ENCODE measurements around the gene HOXA13.

Gene HOXA13

GRCh38 chr7:27159266-27160144 is 40.4 kb downstream of the HOXA13 start:
- no peak for TF ChIP-seq EZH2phosphoT487 (IDR thresholded peaks at IDR 0.05; ENCODE audit: low read depth)
- no peak for TF ChIP-seq CTCF (IDR thresholded peaks at IDR 0.05; ENCODE audit: low read depth, low read length)
- Histone ChIP-seq H3K9me3 (ENCODE audit: insufficient read depth, low read length) (no peaks in the 10 kb centered on the region), H3K36me3 (replicated peaks; ENCODE audit: low read depth, low read length) (no peaks in the 10 kb centered on the region), H3K9ac (ENCODE audit: low read length) (peak overlapping the region; percentile 82; the same call in 1 of the 2 replicates), H2AFZ (ENCODE audit: low read depth, low read length) (no peak overlapping the region), H3K79me2 (ENCODE audit: low read length) (no peaks in the 10 kb centered on the region), H3K4me1 (ENCODE audit: low read length) (0 out of 2 replicates have a peak, but pooled peaks cover 5% of the 10 kb centered on the region), H3K27me3 (ENCODE audit: low read depth, low read length) (no peaks in the 10 kb centered on the region), H3K4me2 (ENCODE audit: low read length) (peak overlapping the region; percentile 96), H3K4me3 (ENCODE audit: low read length) (peak overlapping the region; percentile 99), H3K27ac (ENCODE audit: low read length) (no peak overlapping the region), H4K20me1 (ENCODE audit: insufficient read depth, low read length) (no peaks in the 10 kb centered on the region)

GRCh38 chr7:27158436-27159265 is 41.2 kb downstream of the HOXA13 start:
- Histone ChIP-seq H3K27ac (ENCODE audit: low read length) (no peak overlapping the region), H2AFZ (ENCODE audit: low read depth, low read length) (no peak overlapping the region), H3K4me1 (ENCODE audit: low read length) (0 out of 2 replicates have a peak, but pooled peaks cover 5% of the 10 kb centered on the region), H4K20me1 (ENCODE audit: insufficient read depth, low read length) (no peaks in the 10 kb centered on the region), H3K4me3 (ENCODE audit: low read length) (no peak overlapping the region), H3K9me3 (ENCODE audit: insufficient read depth, low read length) (no peaks in the 10 kb centered on the region), H3K79me2 (ENCODE audit: low read length) (no peaks in the 10 kb centered on the region), H3K9ac (ENCODE audit: low read length) (no peak overlapping the region), H3K36me3 (replicated peaks; ENCODE audit: low read depth, low read length) (no peaks in the 10 kb centered on the region), H3K27me3 (ENCODE audit: low read depth, low read length) (no peaks in the 10 kb centered on the region), H3K4me2 (ENCODE audit: low read length) (no peak overlapping the region)
- TF ChIP-seq EZH2phosphoT487 (IDR thresholded peaks at IDR 0.05; ENCODE audit: low read depth) (no peak), CTCF (IDR thresholded peaks at IDR 0.05; ENCODE audit: low read depth, low read length) (no peak)

DNA sequence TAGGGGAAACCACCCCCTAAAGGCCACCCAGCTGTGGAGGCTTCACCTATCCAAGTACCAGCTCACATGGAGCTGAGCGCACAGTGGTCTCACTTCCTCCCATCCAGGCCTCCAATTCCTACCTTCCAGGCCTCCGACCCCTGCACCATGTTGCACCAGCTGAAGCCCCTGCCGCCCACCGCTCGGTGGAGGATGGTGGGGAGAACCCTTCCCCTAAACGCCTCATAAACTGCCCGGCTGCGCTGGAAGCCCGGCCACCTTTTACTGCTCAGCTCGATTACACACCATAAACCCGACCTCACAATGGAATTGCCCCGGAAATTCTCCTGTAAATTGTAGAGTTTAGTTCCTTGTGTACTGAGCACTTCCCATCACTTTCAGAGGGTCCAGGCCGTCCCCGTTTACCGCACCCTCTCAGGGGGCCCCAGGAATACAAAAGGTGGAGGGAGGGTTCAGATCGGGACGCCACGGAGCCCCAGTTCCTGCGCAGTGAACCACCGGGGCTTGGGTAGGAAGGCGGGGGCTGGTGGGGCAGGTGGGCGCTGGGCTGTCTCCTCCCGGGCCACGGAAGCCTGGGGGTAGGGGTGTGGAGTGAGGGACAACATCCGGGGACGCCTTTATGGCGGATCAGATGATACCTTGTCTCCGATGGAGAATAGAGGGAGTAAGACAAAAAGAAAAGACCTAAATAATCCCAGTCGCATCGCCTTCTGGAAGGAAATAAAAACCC is 42.0 kb downstream of the HOXA13 start:
- Histone ChIP-seq H3K9ac (ENCODE audit: low read length) (no peak overlapping the region), H3K79me2 (ENCODE audit: low read length) (no peaks in the 10 kb centered on the region), H3K27ac (ENCODE audit: low read length) (no peak overlapping the region), H3K27me3 (ENCODE audit: low read depth, low read length) (no peaks in the 10 kb centered on the region), H3K36me3 (replicated peaks; ENCODE audit: low read depth, low read length) (no peaks in the 10 kb centered on the region), H4K20me1 (ENCODE audit: insufficient read depth, low read length) (no peaks in the 10 kb centered on the region), H2AFZ (ENCODE audit: low read depth, low read length) (no peak overlapping the region), H3K9me3 (ENCODE audit: insufficient read depth, low read length) (no peaks in the 10 kb centered on the region), H3K4me2 (ENCODE audit: low read length) (no peak overlapping the region), H3K4me1 (ENCODE audit: low read length) (0 out of 2 replicates have a peak, but pooled peaks cover 5% of the 10 kb centered on the region), H3K4me3 (ENCODE audit: low read length) (no peak overlapping the region)
- TF ChIP-seq EZH2phosphoT487 (IDR thresholded peaks at IDR 0.05; ENCODE audit: low read depth) (no peak), CTCF (IDR thresholded peaks at IDR 0.05; ENCODE audit: low read depth, low read length) (no peak)
